Measurements from ENCODE around the gene TUBG1.
"Not testable (repeated sequence)": the region's sequence is repeated elsewhere in the genome, so short reads cannot be mapped to it uniquely, and the experiment has no call there.

The TUBG1 gene

DNA sequence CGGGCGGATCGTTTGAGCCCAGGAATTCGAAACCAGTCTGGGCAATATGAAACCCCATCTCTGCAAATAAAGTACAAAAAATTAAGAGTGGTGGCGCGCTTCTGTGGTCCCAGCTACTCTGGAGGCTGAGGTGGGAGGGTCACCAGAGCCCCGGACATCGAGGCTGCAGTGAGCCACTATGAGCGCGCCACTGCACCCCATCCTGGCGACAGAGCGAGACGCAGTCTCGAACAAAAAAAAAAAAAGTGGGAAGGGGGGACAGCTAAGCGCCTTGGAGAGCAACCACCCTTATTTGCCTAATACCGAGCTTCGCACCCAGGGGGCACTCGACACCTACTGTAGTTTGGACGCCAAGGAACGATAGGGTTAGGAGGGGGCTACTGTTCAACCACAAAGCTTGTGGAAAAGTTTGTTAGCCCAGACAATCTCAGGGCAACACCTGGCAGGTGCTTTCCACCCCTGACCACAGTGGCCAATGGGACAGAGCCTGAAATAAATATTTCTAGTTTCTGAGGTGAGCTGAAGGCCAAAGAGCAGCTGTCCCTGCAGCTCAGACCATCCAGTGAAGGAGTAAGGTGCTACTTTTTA, 31.1 kb upstream of the TUBG1 start:
- DNase-seq (ENCODE audit: low read depth, low spot score), result no peak

DNA sequence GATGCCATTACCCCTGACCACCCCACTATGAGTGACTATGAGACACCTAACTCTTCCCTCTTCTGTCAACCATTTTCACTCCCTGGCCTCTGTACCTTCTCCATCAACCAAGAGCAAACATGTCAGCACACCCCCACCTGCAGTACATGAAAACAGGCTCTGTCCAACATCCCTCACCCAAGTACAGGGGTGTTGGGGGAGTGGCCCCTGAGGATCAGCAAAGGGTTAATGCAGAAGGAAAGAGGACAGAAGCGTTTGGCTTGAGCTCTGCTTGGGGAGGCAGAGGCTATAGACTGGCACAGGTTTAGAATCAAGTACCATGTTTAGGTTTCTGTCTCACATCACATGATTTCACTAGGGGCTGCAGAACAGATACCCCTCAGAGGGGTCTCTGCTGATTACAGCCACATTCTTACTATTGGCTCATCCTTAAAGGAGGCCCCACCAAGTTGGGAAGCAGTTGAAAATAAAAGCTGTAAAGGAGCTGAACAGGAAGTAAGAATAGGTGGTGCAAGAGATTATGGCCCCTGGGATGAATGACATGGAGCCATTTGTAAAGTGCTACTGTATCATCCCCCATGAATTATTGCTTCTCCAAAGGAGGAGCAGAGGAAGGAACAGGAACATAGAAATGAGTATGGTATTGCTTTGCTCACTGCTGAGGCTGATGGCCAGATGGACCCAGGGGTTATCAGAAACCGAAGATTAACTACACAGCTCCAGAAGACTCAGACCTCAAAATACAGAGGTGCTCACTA, 29.5 kb upstream of the TUBG1 start:
- DNase-seq (ENCODE audit: low read depth, low spot score), result no peak
- H3K27ac ChIP-seq, result no peak overlapping the region

More for the DNA sequence above, 31.1 kb upstream of the TUBG1 start:
- H3K27ac ChIP-seq, result peak overlapping the region; percentile 75

DNA sequence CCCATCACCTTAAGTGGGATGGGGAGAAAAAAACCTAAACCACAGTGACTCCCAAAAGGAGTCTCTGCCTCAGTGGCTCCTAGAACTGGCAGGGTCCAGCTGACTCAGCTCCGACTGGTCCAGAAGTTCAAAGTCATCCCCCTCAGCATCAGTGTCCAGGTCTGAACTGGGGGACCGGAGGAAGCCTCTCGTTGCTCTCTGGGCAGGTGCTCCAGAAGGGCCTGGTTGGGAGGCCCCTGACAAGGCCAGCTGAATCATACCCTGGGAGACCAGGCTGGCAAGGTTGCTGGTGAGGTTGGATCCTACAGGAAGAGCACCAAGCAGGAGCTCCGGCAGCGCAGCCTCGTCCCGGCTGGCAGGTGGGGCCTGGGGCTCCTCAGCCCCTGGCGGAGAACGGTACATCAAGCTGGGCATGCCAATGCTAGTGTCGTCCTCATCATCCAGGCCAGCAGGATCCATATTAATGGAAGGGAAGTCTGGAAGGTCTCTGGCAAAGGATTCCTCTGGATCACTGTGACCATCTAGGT, 27.7 kb upstream of the TUBG1 start:
- no peak overlapping the region for H3K27ac ChIP-seq
- no peak for DNase-seq (ENCODE audit: low read depth, low spot score)

DNA sequence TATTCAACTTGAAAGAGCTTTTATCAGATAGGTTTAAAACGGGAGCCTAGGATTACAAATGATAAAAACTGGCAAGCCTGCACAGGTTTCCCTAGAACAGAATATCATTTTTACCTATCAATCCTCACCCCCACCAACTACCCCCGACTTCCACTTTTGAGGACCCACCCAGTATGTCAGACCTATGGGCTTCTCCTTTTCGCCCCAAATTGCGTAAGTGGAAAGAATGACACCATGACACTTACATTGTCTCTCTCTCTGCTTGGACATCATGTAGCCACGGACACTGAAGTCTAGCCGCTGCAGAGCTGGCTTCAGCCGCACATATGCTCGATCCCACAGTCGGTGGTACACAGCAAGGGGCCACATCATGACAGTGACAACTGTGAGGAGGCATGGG, 24.6 kb upstream of the TUBG1 start:
- no peak overlapping the region for H3K27ac ChIP-seq
- DNase-seq (ENCODE audit: low read depth, low spot score), result no peak

DNA sequence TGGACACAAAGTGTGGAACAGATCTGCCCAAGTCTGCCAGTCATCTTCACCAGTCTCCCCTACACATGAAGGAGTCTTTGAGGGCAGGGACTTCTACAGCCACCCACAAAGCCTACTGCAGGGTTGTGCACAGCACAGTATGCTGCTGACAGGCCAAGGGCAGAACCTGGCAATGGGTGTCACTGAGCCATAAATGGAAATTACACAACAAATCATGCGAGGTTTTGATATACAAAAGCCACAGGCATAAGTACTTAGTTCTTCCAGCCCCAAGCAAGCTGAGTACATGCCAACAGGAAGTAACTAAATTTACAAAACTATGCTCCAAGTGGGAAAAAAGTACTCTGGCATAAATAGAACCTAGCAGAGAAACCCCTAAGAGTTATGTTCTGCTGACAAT, 24.1 kb upstream of the TUBG1 start:
- H3K27ac ChIP-seq, result no peak overlapping the region
- DNase-seq (ENCODE audit: low read depth, low spot score), result no peak

DNA sequence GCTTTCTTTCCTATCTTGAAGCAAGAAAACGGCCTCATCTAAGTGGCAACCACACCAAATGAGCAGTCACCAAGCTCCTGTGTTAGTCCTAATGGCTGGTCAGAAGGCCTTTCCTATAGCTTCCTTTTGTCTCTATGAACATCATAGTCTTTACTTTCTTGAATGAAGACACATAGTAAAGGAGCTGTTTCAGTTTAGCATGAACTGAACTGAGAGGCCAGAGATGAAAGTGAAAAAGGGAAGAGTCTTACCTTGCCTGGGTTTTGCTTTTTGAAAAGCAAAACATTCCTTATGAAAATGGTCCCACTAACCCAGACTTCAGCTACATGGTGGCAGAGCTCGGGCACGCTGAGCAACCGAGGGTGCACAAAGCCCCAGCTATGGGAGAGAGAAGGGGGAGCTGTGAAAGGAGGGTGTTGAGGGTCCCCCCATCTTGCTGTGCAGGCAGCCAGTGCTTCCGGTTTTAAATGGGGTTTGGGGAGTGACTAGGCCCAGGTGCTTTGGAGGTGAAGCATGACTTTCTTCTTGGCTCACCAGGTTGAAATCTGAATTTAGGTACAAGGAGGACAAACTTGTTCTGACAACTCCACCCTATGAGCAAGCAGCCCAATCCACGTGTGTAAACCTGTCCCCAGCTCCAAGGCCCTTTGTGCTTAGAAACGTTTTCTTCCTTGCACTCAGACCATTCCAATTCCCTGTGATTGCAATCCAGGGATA, 22.8 kb upstream of the TUBG1 start:
- DNase-seq (ENCODE audit: low read depth, low spot score), result peak; percentile 89
- peak overlapping the region; percentile 91 for H3K27ac ChIP-seq

DNA sequence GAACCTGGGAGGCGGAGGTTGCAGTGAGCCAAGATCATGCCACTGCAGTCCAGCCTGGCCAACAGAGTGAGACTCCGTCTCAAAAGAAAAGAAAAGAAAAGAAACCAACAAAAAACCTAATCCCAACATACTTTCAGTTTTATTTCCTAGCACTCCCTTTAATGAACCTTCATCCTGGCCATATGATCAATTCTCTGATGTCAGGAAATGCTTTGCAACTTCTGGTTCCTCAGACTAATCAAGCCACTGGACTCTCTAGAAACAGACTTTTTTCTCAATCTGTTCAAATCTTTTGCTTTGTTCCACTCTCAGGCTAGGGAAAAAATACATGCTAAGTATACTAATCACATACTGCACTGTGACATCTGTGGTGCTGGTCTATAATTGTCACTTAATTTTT, 18.6 kb upstream of the TUBG1 start:
- DNase-seq (ENCODE audit: low read depth, low spot score), result no peak
- H3K27ac ChIP-seq, result no peak overlapping the region

DNA sequence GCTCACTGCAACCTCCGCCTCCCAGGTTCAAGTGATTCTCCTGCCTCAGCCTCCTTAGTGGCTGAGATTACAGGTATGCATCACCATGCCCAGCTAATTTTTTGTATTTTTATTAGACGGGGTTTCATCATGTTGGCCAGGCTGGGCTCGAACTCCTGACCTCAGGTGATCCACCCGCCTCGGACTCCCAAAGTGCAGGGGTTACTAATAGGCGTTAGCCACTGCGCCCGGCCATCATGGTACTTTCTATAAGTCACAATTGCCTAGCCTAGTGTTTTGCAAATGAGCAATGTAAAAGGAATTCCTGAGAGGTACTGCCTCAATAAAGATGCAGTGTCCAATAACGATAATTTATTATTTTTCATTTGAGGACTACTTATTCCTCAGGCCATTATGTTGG, 18.1 kb upstream of the TUBG1 start:
- DNase-seq (ENCODE audit: low read depth, low spot score), result no peak
- H3K27ac ChIP-seq, result no peak overlapping the region

DNA sequence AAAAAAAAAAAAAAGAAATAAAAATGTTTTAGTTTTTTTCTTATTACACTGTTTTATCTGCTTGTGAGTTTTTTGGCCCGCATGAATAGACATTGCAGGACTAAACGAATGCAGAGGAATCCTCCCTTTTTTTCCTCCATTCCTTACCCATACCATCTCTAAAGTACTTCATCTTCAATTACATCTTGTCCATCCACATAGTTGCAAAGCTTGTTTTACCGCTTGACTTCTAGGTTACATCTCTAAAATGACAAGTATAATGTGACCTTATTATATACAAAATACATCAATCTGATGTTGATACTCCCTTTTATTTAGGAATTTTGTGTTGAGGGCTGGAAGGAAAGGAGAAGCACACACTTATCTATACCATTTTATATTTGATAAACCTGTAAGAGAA, 13.1 kb upstream of the TUBG1 start:
- no peak for DNase-seq (ENCODE audit: low read depth, low spot score)
- H3K27ac ChIP-seq, result no peak overlapping the region

DNA sequence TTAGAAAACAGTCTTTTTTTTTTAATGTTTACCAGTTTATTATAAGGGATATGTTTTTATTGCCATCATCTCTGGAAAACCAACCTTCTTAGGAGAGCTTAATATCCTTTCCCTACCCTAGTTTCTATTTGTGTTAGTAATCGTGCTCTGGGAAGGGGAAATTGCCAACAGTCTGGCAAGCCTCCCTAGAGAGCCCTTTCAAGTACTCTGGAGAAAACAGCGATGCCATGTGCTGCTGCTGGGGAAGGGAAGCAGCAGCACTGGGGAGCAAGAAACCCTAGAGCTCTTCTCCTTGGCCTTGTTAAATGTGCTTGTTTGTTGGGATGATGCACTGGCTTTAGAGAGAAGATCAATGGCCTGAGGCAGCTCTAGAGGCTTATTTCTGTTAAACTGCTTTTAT, 10.6 kb upstream of the TUBG1 start:
- DNase-seq (ENCODE audit: low read depth, low spot score), result no peak
- no peak overlapping the region for H3K27ac ChIP-seq

DNA sequence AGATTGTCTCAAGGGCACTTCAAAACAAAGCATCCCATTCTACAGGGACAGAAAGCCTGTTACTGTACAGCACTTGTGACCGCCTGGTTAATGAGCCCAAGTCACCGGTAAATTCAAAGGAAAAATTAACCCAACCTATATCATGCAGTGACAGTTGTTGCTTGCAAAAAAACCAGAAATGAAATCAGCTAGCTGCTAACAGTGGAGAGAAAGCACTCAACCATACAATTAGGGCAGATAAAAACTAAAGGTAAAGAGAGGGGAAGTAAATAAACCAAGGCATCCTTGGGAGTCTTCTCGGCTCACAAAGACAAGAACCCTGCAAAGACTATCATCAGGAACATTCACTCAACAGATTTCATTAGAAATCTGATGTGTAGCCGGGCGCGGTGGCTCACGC, 6.2 kb upstream of the TUBG1 start:
- no peak overlapping the region for H3K27ac ChIP-seq
- DNase-seq (ENCODE audit: low read depth, low spot score), result no peak

DNA sequence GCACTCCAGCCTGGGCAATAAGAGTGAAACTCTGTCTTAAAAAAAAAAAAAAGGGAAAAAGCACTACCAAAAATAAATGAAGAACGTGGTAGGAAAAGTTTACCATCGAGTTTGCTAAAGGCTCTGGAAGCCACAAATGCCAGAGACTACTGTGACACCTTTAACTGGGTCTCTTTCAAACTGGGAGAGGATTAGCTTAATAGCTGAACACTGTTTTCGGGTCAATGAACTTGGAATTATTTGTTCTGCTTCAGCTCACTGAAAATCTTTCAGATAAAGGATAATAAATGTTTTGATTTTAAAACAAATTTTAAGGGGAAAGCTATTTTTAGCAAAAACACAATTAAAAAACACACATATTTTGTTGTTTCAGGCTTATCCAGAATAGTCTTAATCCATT, 1.7 kb upstream of the TUBG1 start:
- DNase-seq (ENCODE audit: low read depth, low spot score), result no peak
- H3K27ac ChIP-seq, result no peak overlapping the region

DNA sequence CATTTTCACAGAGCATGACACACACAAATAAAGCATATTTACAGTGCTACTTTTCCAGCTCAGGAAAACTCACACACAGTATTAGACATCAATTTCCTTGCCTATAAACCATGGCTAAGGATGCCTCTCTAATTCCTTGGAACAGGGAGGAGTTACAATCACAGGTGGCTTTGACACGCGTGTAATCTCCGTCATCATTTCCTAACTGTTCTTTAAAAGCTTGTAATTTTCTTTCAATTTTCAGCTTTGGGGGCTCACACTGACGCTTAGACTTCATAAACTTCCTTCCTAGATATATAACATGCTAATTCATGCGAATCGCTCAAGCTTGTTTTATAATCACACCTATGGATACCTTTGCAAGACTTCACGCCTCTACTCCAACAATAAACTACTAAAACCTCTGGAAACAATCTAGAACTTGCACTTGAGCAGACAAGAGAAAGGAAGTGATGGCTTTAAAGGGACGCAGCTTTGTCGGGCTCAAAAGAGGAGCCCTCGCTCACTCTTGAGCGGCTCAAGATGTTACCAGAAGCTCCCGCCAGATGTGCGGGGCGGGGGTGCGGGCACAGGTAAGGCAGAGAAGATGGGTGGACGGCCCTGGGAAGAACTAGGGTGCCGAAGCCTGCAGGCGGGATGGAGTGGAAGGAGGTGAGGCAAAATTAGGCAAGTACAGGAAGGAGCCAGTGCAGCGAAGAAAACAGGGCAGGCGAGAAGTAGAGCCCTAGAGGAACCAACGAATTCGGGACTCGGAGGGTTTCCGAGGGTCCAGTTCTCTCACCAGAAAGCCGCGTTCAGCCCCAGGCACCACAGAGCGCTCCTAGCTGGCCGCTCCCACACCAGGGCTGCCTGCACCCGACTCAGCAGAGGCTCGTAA, 940 bp upstream of the TUBG1 start:
- DNase-seq (ENCODE audit: low read depth, low spot score), result no peak
- H3K27ac ChIP-seq, result peak overlapping the region; percentile 68

DNA sequence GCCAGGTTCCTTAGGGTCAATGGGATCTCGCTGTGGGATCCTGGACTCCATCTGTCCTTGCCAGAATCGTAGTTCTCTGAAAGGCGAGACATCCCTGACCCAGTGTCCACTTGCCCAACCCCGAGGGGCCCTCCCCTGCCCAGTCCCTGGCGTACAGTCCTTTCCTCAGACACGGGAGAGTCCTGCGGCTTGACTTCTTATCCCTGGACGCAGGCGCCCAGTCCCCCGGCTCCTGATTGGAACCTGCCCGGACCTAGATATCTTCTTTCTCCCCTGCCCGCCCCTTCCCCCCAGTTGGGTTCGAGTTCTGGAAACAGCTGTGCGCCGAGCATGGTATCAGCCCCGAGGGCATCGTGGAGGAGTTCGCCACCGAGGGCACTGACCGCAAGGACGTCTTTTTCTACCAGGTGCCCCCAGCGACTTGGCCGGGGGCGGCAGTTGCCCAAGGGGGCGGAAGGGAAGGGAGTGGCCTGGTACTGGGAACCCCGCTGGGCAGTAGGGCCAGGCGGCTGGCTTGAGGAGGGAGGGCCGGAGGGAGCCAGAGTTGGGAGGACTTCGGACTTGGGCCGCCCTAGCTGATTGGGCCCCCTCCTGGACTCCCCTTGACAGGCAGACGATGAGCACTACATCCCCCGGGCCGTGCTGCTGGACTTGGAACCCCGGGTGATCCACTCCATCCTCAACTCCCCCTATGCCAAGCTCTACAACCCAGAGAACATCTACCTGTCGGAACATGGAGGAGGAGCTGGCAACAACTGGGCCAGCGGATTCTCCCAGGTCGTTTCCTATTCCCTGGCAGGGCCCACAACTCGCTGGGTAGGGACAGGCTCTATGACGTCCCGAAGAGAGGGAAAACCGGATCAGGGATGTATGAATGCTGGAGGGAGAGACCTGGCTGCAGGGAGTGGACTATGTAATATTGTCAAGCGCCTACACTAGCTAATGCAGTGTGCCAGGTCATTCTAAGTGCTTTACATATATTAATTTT, 625 bp downstream of the TUBG1 start:
- not testable (repeated sequence) for DNase-seq (ENCODE audit: low read depth, low spot score)
- peak overlapping the region; percentile 68 for H3K27ac ChIP-seq

DNA sequence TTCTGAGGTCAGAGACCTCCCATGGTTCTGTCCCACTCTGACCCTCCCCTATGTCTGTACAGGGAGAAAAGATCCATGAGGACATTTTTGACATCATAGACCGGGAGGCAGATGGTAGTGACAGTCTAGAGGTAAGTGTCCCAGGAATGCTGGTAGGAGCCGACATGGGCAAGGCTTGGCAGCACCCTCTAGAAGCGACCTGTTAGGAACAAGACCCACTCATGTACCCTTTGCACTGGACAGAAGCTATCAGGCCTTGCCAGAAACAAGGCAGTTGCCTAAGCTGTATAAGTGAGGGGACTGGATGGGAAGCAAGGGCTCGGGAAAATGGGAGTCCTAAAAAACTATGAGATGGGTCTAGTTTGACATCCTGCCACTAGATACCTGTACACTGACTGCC, 2.5 kb downstream of the TUBG1 start:
- DNase-seq (ENCODE audit: low read depth, low spot score), result no peak

DNA sequence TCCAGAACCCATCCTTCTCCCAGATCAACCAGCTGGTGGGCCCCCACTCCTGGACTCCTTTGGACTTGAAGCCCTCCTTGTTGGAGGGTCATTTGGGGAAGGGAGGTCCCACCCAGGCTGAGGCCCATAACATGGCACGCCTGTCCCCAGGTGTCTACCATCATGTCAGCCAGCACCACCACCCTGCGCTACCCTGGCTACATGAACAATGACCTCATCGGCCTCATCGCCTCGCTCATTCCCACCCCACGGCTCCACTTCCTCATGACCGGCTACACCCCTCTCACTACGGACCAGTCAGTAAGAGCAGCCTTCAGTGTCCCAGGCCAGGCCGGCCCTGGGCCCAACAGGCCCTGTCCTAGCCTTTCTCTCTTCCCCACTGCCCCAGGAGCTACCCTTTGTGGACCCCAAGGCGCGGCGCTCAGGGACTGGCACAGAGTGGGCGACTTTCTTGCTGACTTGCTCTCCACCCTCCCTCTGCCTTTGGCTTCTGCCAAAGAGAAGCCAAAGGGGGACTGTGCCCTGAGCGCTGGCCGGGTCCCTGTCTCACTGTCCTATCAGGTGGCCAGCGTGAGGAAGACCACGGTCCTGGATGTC, 4.3 kb downstream of the TUBG1 start:
- H3K27ac ChIP-seq, result no peak overlapping the region
- DNase-seq (ENCODE audit: low read depth, low spot score), result no peak

More for the DNA sequence above, 2.5 kb downstream of the TUBG1 start:
- no peak overlapping the region for H3K27ac ChIP-seq

DNA sequence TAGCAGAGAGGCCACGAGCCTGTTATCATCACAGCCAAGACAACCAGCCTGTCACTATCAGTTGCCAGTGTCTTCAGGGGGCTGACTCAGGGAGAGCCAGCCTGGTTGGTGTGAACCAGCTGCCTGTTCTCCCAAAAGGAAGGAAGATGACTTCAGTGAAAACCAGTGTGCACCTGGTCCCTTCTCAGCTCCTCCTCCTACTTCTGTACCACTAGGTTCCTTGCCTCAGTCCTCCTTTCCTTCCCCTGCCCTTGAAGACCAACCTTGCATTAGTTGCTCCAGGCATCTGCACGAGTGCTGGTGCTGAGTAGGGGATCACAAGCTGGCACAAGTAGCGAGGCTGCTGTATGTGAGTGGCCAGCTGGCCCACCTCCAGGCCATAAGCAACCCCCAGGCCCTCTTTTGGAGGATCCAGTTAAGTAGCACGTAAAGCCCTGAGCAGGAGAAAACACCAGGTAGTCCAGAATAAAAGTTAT, 8.5 kb downstream of the TUBG1 start:
- H3K27ac ChIP-seq, result no peak overlapping the region
- no peak for DNase-seq (ENCODE audit: low read depth, low spot score)

DNA sequence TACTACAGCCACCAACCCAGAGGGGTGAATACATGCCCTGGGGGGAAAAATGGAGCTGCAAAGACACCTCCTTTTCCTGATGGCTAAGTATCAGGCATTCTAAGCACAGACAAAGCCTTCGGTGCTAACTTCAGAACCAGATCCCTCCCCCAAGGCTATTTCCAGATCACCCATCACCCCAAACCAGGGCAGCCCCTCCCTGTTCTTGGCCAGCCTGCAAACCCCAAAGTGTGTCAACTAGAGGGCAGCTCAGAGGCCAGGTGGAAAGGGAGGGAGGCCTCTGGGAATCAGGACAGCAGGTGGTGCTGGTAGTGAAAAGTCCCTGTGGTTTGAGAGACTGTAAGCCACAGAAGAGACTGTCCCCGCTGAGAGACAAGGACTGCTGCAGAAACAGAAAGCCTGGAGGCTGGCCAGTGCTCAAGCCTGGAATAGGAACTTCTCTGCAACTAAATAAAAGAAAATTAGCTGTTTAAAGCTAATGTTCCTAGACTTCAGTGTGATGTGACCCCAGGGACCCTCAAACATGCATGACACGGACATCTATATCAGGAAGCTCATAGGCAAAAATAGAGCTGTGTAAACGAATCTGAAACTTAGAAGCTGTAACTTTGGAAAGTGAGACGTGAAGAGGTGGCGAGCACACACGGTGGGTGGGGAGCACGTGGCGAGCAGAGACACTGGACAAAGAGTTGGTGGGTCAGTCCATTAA, 9.1 kb downstream of the TUBG1 start:
- DNase-seq (ENCODE audit: low read depth, low spot score), result peak; percentile 16

More for the DNA sequence above, 9.1 kb downstream of the TUBG1 start:
- no peak overlapping the region for H3K27ac ChIP-seq

Measured in epithelial cell of prostate (primary cell).